ENCODE data around the gene GPR143. TPM values are rescaled to one million over a fixed set of nuclear protein-coding genes. Genes with fewer than 3 reads are reported as not detected.
"Not testable (repeated sequence)": the region's sequence is repeated elsewhere in the genome, so short reads cannot be mapped to it uniquely, and the experiment has no call there.

GPR143 gene
- total RNA-seq (not detected), polyA plus RNA-seq (under 1 TPM in 1 of 3 donors, not detected in 2; 0.17 TPM)
- long read RNA-seq, donor 1: 0 reads
- long read RNA-seq, donor 2: 0 reads

DNA sequence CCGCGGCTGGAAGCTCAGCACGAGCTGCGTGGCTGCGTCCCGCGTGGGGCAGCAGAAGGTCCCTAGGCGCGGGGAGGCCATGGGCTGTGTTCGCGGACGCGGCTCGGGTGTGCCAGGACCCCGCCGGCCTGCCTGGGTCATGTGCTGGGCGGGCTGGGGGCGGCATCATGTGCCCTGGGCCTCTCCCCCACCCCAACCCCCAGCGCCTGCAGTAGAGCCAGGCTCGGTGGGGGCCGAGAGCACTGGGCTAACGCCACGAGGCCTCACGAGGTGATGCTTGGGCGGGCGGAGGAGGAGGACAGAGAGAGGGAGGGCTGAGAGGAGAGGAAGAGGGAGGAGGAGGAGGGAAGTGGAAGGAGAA, at the start of gene GPR143:
Gene GPR143, minus strand, starts transcription at position 111 of the 361 bp plus-strand sequence. Its CDS starts 30 bp downstream, at position 81.
- Histone ChIP-seq H3K27ac (no peak within 1 kb of the TSS), H3K9me3 (no peaks in the 10 kb centered on the region), H3K36me3 (no peaks in the 10 kb centered on the region), H3K4me1 (no peaks in the 10 kb centered on the region), H3K27me3 (replicated peaks in 1 of 7) (peaks cover 0 to 37% (median 13%) of the 10 kb centered on the region in 7 donors), H3K4me3 (no peak within 1 kb of the TSS)
- no peak for TF ChIP-seq POLR2A (IDR thresholded peaks at IDR 0.05)
- TF ChIP-seq POLR2AphosphoS5 (IDR thresholded peaks at IDR 0.05): no peak
- TF ChIP-seq CTCF (IDR thresholded peaks at IDR 0.05 in 8 of 11, conservative IDR thresholded peaks at IDR 0.05 in 3 of 11): no peak
- intact Hi-C loops (cut with DNase I; ENCODE audit: low total_unique reads): no loop called here
- DNase-seq: no peak
- 11 to 46% (median 28%) methylated on average over 10 to 26 of the region's 26 CpGs for WGBS, 5 donors

GRCh38 chrX:9811086-9811485, 45.4 kb upstream of the GPR143 start:
- H3K36me3 ChIP-seq; H3K4me1 ChIP-seq; H3K27me3 ChIP-seq (replicated peaks in 1 of 7); H3K27ac ChIP-seq; H3K9me3 ChIP-seq; intact Hi-C loops (cut with DNase I; ENCODE audit: low total_unique reads); H3K4me3 ChIP-seq: not testable (repeated sequence)
- DNase-seq: peak; percentile 23
- 94 to 100% (median 95%) methylated on average over 1 to 3 of the region's 3 CpGs for WGBS, 5 donors

DNA sequence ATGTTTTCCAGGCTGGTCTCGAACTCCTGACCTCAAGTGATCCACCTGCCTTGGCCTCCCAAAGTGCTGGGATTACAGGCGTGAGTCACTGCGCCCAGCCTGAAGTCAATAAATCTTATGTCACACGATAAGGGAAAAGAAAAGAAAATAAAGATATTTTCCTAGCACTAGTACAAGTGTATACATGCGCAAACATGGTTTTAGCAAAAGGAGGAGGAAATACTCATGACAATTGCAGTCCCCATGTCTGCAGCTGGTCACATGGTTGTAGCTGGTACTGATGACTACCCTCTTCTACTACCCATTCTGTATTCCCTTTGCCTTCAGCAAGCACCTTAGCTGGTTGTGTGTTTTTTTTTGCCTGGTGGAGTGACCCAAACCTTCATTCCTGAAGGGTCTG, 44.2 kb upstream of the GPR143 start:
- DNase-seq; H3K36me3 ChIP-seq; H3K27ac ChIP-seq; H3K9me3 ChIP-seq; H3K27me3 ChIP-seq (replicated peaks in 1 of 7); H3K4me1 ChIP-seq; H3K4me3 ChIP-seq; intact Hi-C loops (cut with DNase I; ENCODE audit: low total_unique reads): not testable (repeated sequence)
- WGBS, 5 donors: 88 to 94% (median 90%) methylated on average over 5 of the region's 5 CpGs

DNA sequence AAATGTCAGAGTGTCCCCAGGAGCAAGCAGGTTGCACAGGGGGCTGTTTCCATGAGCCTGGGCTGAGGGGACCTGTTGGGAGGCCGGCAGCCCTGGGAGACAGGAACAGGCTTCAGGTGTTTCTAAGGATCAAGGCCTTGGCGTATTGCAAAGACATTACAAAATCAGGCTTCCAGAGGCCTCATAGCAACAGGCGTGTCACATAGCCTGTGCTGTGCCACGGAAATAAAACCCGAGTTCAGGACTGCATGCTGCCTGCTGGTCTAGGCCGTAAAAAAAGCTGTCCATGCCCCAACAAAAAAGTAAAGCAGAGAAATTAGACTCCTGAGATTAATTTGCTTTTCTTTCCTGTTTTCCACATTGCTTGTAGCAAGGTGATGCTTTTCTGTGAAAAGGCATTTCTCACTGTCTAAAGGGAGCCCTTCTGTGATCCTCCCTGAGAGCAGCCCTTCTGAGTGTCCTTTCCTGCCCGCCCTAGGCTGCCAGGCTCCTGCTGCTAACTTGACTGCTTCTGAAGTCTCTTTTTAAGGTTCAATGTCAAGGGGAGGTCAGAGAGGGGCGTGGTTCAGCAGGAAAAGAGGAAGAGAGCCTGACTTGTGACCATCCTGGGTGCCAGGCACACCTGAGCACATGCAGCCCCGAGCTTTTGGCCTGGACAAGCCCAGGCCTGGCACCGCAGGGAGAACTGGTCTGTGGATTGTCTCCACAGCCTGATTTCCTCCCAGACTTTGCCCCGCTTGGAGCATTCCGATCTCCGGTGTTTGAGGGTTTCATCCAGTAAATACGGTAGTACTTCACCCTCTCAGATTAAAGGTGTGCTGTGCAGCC, 41.9 kb upstream of the GPR143 start:
- no peak overlapping the region for H3K4me3 ChIP-seq
- no peak for TF ChIP-seq CTCF (IDR thresholded peaks at IDR 0.05 in 8 of 11, conservative IDR thresholded peaks at IDR 0.05 in 3 of 11)
- no peak for TF ChIP-seq POLR2AphosphoS5 (IDR thresholded peaks at IDR 0.05)
- no peak for TF ChIP-seq POLR2A (IDR thresholded peaks at IDR 0.05)
- H3K4me1 ChIP-seq: no peaks in the 10 kb centered on the region
- 78 to 92% (median 87%) methylated on average over 11 to 14 of the region's 14 CpGs for WGBS, 5 donors
- no peak overlapping the region for H3K27ac ChIP-seq
- intact Hi-C loops (cut with DNase I; ENCODE audit: low total_unique reads): no loop called here
- no peaks in the 10 kb centered on the region for H3K27me3 ChIP-seq (replicated peaks in 1 of 7)
- H3K36me3 ChIP-seq: no peaks in the 10 kb centered on the region
- no peaks in the 10 kb centered on the region for H3K9me3 ChIP-seq
- peak; percentile 37 for DNase-seq

DNA sequence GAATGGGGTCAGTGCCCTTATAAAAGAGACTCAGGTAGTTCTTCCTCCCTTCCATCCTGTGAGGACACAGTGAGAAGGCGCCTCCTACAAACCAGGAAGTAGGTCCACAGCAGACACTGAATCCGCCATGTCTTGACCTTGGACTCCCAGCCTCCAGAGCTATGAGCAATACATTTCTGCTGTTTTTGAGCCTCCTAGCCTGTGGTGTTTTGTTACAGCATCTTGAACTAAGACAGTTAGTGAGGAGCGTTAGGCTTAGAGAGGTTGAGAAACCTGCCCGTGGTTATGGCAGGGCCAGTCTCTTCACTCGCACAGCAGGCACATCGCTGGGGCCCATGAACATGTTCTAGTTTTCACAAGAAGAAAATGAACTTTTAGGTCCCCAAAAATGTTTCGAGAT, 40.3 kb upstream of the GPR143 start:
- H3K9me3 ChIP-seq: peaks cover 0 to 5% (median 0%) of the 10 kb centered on the region in 8 donors
- no peak overlapping the region for H3K27ac ChIP-seq
- TF ChIP-seq CTCF (IDR thresholded peaks at IDR 0.05 in 8 of 11, conservative IDR thresholded peaks at IDR 0.05 in 3 of 11) (no peak), POLR2A (IDR thresholded peaks at IDR 0.05) (no peak), POLR2AphosphoS5 (IDR thresholded peaks at IDR 0.05) (no peak)
- DNase-seq: peak; percentile 8
- H3K36me3 ChIP-seq: no peaks in the 10 kb centered on the region
- intact Hi-C loops (cut with DNase I; ENCODE audit: low total_unique reads): no loop called here
- 91 to 96% (median 95%) methylated on average over 6 to 7 of the region's 7 CpGs for WGBS, 5 donors
- H3K4me3 ChIP-seq: no peak overlapping the region
- H3K27me3 ChIP-seq (replicated peaks in 1 of 7): no peaks in the 10 kb centered on the region
- no peaks in the 10 kb centered on the region for H3K4me1 ChIP-seq
